Measurements from ENCODE around the gene RNF215.

Gene RNF215

GRCh38 chr22:30386960-30387827 lies at the start of gene RNF215:
TSS of gene RNF215 (minus strand) at chr22:30387411. CDS start at chr22:30387313, 98 bp downstream.
- in situ Hi-C loops (cut with HindIII; ENCODE audit: low sequenced_read_pairs), result no loop called here

- in situ Hi-C loops (cut with HindIII; ENCODE audit: low sequenced_read_pairs), result no loop called here
Measured at GRCh38 chr22:30436196-30436595, 49.0 kb upstream of the RNF215 start.

GRCh38 chr22:30435674-30436126 lies 48.5 kb upstream of the RNF215 start:
- in situ Hi-C loops (cut with HindIII; ENCODE audit: low sequenced_read_pairs), result no loop called here

GRCh38 chr22:30434843-30435242 lies 47.6 kb upstream of the RNF215 start:
- in situ Hi-C loops (cut with HindIII; ENCODE audit: low sequenced_read_pairs), result no loop called here

GRCh38 chr22:30433773-30434172 lies 46.6 kb upstream of the RNF215 start:
- in situ Hi-C loops (cut with HindIII; ENCODE audit: low sequenced_read_pairs), result no loop called here

GRCh38 chr22:30433227-30433626 lies 46.0 kb upstream of the RNF215 start:
- in situ Hi-C loops (cut with HindIII; ENCODE audit: low sequenced_read_pairs), result no loop called here

GRCh38 chr22:30432520-30432919 lies 45.3 kb upstream of the RNF215 start:
- in situ Hi-C loops (cut with HindIII; ENCODE audit: low sequenced_read_pairs), result no loop called here

GRCh38 chr22:30432096-30432495 lies 44.9 kb upstream of the RNF215 start:
- in situ Hi-C loops (cut with HindIII; ENCODE audit: low sequenced_read_pairs), result no loop called here

GRCh38 chr22:30430933-30431332 lies 43.7 kb upstream of the RNF215 start:
- in situ Hi-C loops (cut with HindIII; ENCODE audit: low sequenced_read_pairs), result no loop called here

GRCh38 chr22:30429887-30430286 lies 42.7 kb upstream of the RNF215 start:
- in situ Hi-C loops (cut with HindIII; ENCODE audit: low sequenced_read_pairs), result no loop called here

GRCh38 chr22:30427871-30428270 lies 40.7 kb upstream of the RNF215 start:
- in situ Hi-C loops (cut with HindIII; ENCODE audit: low sequenced_read_pairs), result no loop called here

GRCh38 chr22:30426388-30427353 lies 39.5 kb upstream of the RNF215 start:
- in situ Hi-C loops (cut with HindIII; ENCODE audit: low sequenced_read_pairs), result no loop called here

GRCh38 chr22:30425616-30426387 lies 38.6 kb upstream of the RNF215 start, which contains the start of gene MTFP1:
TSS of gene MTFP1 (plus strand) at chr22:30425768. CDS start at chr22:30425880, 112 bp downstream.
- in situ Hi-C loops (cut with HindIII; ENCODE audit: low sequenced_read_pairs), result no loop called here

GRCh38 chr22:30425327-30425615 lies 38.1 kb upstream of the RNF215 start:
- in situ Hi-C loops (cut with HindIII; ENCODE audit: low sequenced_read_pairs), result no loop called here

GRCh38 chr22:30424534-30425326 lies 37.5 kb upstream of the RNF215 start:
- in situ Hi-C loops (cut with HindIII; ENCODE audit: low sequenced_read_pairs), result no loop called here

GRCh38 chr22:30423959-30424533 lies 36.8 kb upstream of the RNF215 start:
- in situ Hi-C loops (cut with HindIII; ENCODE audit: low sequenced_read_pairs), result no loop called here

- in situ Hi-C loops (cut with HindIII; ENCODE audit: low sequenced_read_pairs), result no loop called here
Measured at GRCh38 chr22:30423301-30423958, 36.2 kb upstream of the RNF215 start.

GRCh38 chr22:30422481-30423300 lies 35.5 kb upstream of the RNF215 start:
- in situ Hi-C loops (cut with HindIII; ENCODE audit: low sequenced_read_pairs), result no loop called here
